ENCODE data around the gene KLHL24.

The KLHL24 gene

DNA sequence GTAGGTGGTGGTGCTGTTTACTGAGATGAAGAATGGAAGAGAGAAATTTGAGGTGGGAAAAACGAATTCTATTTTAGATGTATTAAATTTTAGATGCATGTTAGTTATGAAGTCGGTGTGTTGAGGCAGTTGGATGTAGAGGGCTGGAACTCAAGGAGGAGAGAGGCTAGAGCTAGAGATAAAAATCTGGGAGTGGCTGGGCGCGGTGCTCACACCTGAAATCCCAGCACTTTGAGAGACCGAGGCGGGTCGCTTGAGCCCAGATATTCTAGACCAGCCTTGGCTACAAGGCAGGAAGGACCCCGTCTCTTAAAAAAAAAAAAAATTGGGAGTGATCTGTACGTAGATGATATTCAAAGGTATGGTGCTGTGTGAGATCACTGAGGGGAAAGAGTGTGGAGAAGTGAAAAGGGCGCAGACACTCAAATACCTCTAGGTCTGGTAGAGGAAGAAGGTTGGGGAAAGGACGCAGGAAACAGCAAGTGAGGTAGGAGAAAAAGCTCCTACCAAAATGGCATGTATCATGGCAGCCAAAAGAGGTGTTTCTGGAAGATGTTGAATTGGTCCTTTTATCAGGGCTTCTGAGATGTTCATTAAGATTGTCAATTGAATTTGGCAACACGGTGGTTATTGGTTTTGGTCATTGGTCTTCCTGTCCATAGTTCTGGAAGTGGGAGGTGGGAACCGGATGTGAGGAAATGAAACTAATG is 64.0 kb downstream of the KLHL24 start (continued):
- TF ChIP-seq, protein P1, sequence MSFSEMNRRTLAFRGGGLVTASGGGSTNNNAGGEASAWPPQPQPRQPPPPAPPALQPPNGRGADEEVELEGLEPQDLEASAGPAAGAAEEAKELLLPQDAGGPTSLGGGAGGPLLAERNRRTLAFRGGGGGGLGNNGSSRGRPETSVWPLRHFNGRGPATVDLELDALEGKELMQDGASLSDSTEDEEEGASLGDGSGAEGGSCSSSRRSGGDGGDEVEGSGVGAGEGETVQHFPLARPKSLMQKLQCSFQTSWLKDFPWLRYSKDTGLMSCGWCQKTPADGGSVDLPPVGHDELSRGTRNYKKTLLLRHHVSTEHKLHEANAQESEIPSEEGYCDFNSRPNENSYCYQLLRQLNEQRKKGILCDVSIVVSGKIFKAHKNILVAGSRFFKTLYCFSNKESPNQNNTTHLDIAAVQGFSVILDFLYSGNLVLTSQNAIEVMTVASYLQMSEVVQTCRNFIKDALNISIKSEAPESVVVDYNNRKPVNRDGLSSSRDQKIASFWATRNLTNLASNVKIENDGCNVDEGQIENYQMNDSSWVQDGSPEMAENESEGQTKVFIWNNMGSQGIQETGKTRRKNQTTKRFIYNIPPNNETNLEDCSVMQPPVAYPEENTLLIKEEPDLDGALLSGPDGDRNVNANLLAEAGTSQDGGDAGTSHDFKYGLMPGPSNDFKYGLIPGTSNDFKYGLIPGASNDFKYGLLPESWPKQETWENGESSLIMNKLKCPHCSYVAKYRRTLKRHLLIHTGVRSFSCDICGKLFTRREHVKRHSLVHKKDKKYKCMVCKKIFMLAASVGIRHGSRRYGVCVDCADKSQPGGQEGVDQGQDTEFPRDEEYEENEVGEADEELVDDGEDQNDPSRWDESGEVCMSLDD (tag by site-specific recombination; IDR thresholded peaks at IDR 0.05) = no peak
- TF ChIP-seq ZFP37 (tag by site-specific recombination; IDR thresholded peaks at IDR 0.05) = no peak
- TF ChIP-seq ZNF629 (tag by site-specific recombination; IDR thresholded peaks at IDR 0.05) = no peak
- no peak for TF ChIP-seq ZNF394 (tag by site-specific recombination; IDR thresholded peaks at IDR 0.05; ENCODE audit: borderline replicate concordance)
- 0 out of 2 replicates have a peak, but pooled peaks have one; percentile 5 for TF ChIP-seq KLF9 (tag by site-specific recombination; IDR thresholded peaks at IDR 0.05; ENCODE audit: low read depth)
- TF ChIP-seq HOXC10 (CRISPR knock-in tag; IDR thresholded peaks at IDR 0.05) = no peak
- TF ChIP-seq, protein P2, sequence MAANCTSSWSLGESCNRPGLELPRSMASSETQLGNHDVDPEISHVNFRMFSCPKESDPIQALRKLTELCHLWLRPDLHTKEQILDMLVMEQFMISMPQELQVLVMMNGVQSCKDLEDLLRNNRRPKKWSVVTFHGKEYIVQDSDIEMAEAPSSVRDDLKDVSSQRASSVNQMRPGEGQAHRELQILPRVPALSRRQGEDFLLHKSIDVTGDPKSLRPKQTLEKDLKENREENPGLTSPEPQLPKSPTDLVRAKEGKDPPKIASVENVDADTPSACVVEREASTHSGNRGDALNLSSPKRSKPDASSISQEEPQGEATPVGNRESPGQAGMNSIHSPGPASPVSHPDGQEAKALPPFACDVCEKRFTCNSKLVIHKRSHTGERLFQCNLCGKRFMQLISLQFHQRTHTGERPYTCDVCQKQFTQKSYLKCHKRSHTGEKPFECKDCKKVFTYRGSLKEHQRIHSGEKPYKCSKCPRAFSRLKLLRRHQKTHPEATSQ (tag by site-specific recombination; IDR thresholded peaks at IDR 0.05) = no peak
- no peak for TF ChIP-seq ZNF670 (tag by site-specific recombination; IDR thresholded peaks at IDR 0.05; ENCODE audit: low read depth)
- TF ChIP-seq, protein P3, sequence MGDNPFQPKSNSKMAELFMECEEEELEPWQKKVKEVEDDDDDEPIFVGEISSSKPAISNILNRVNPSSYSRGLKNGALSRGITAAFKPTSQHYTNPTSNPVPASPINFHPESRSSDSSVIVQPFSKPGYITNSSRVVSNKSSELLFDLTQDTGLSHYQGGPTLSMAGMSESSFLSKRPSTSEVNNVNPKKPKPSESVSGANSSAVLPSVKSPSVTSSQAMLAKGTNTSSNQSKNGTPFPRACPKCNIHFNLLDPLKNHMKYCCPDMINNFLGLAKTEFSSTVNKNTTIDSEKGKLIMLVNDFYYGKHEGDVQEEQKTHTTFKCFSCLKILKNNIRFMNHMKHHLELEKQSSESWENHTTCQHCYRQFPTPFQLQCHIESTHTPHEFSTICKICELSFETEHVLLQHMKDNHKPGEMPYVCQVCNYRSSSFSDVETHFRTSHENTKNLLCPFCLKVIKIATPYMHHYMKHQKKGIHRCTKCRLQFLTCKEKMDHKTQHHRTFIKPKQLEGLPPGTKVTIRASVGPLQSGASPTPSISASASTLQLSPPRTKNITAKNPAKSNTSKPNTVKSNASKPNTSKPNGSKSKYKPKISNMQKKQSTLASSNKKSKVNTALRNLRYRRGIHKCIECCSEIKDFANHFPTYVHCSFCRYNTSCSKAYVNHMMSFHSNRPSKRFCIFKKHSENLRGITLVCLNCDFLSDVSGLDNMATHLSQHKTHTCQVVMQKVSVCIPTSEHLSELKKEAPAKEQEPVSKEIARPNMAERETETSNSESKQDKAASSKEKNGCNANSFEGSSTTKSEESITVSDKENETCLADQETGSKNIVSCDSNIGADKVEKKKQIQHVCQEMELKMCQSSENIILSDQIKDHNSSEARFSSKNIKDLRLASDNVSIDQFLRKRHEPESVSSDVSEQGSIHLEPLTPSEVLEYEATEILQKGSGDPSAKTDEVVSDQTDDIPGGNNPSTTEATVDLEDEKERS (tag by site-specific recombination; IDR thresholded peaks at IDR 0.05) = no peak
- TF ChIP-seq ZNF423 (tag by site-specific recombination; IDR thresholded peaks at IDR 0.05) = no peak
- no peak for TF ChIP-seq ZFP3 (tag by site-specific recombination; IDR thresholded peaks at IDR 0.05; ENCODE audit: low read depth)
- TF ChIP-seq GLI2 (tag by site-specific recombination; IDR thresholded peaks at IDR 0.05; ENCODE audit: borderline replicate concordance, low read depth) = no peak
- TF ChIP-seq KLF8 (tag by site-specific recombination; IDR thresholded peaks at IDR 0.05) = no peak
- TF ChIP-seq, protein P4, sequence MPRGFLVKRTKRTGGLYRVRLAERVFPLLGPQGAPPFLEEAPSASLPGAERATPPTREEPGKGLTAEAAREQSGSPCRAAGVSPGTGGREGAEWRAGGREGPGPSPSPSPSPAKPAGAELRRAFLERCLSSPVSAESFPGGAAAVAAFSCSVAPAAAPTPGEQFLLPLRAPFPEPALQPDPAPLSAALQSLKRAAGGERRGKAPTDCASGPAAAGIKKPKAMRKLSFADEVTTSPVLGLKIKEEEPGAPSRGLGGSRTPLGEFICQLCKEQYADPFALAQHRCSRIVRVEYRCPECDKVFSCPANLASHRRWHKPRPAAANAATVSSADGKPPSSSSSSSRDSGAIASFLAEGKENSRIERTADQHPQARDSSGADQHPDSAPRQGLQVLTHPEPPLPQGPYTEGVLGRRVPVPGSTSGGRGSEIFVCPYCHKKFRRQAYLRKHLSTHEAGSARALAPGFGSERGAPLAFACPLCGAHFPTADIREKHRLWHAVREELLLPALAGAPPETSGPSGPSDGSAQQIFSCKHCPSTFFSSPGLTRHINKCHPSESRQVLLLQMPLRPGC (tag by site-specific recombination; IDR thresholded peaks at IDR 0.05) = no peak
- TF ChIP-seq, protein P5, sequence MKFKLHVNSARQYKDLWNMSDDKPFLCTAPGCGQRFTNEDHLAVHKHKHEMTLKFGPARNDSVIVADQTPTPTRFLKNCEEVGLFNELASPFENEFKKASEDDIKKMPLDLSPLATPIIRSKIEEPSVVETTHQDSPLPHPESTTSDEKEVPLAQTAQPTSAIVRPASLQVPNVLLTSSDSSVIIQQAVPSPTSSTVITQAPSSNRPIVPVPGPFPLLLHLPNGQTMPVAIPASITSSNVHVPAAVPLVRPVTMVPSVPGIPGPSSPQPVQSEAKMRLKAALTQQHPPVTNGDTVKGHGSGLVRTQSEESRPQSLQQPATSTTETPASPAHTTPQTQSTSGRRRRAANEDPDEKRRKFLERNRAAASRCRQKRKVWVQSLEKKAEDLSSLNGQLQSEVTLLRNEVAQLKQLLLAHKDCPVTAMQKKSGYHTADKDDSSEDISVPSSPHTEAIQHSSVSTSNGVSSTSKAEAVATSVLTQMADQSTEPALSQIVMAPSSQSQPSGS (tag by site-specific recombination; IDR thresholded peaks at IDR 0.05; ENCODE audit: low read depth) = no peak
- no peak for TF ChIP-seq SP2 (tag by site-specific recombination; IDR thresholded peaks at IDR 0.05)
- no peak for TF ChIP-seq ZNF155 (tag by site-specific recombination; IDR thresholded peaks at IDR 0.05)
- no peak for TF ChIP-seq ZNF747 (tag by site-specific recombination; IDR thresholded peaks at IDR 0.05)
- no peak for TF ChIP-seq ZNF350 (tag by site-specific recombination; IDR thresholded peaks at IDR 0.05)
- TF ChIP-seq, protein P6, sequence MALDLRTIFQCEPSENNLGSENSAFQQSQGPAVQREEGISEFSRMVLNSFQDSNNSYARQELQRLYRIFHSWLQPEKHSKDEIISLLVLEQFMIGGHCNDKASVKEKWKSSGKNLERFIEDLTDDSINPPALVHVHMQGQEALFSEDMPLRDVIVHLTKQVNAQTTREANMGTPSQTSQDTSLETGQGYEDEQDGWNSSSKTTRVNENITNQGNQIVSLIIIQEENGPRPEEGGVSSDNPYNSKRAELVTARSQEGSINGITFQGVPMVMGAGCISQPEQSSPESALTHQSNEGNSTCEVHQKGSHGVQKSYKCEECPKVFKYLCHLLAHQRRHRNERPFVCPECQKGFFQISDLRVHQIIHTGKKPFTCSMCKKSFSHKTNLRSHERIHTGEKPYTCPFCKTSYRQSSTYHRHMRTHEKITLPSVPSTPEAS (tag by site-specific recombination; IDR thresholded peaks at IDR 0.05) = no peak
- no peak for TF ChIP-seq ZNF214 (tag by site-specific recombination; IDR thresholded peaks at IDR 0.05; ENCODE audit: borderline replicate concordance)
- 0 out of 2 replicates have a peak, but pooled peaks have one; percentile 21 for TF ChIP-seq ZBTB17 (tag by site-specific recombination; IDR thresholded peaks at IDR 0.05)
- TF ChIP-seq ZNF10 (tag by site-specific recombination; IDR thresholded peaks at IDR 0.05) = no peak
- no peak for TF ChIP-seq EGR2 (tag by site-specific recombination; IDR thresholded peaks at IDR 0.05; ENCODE audit: low read depth)
- no peak for TF ChIP-seq ZNF266 (tag by site-specific recombination; IDR thresholded peaks at IDR 0.05; ENCODE audit: low read depth)
- TF ChIP-seq, protein P7, sequence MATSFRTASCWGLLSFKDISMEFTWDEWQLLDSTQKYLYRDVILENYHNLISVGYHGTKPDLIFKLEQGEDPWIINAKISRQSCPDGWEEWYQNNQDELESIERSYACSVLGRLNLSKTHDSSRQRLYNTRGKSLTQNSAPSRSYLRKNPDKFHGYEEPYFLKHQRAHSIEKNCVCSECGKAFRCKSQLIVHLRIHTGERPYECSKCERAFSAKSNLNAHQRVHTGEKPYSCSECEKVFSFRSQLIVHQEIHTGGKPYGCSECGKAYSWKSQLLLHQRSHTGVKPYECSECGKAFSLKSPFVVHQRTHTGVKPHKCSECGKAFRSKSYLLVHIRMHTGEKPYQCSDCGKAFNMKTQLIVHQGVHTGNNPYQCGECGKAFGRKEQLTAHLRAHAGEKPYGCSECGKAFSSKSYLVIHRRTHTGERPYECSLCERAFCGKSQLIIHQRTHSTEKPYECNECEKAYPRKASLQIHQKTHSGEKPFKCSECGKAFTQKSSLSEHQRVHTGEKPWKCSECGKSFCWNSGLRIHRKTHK (tag by site-specific recombination; IDR thresholded peaks at IDR 0.05) = no peak
- TF ChIP-seq ZNF121 (tag by site-specific recombination; IDR thresholded peaks at IDR 0.05) = no peak

Measured in HEK293 (cell line).